HL-60 (cell line): ENCODE results near the gene ZFR2.

Experiments
- CTCF ChIP-seq: IDR thresholded peaks from one replicate; pipeline ENCODE4 v1.5.1; 2011; ENCODE audit warnings: low read length, control low read depth, inconsistent platforms; ENCODE audit not compliant: insufficient read depth
- POLR2AphosphoS5 ChIP-seq: IDR thresholded peaks from 2 replicates; pipeline ENCODE4 v1.6.1; 2012; ENCODE audit warnings: low read depth
- REST ChIP-seq: IDR thresholded peaks from 2 replicates; pipeline ENCODE4 v1.6.1; 2012; ENCODE audit warnings: low read depth; ENCODE audit not compliant: insufficient replicate concordance

- no peak for TF ChIP-seq REST
- TF ChIP-seq CTCF: no peak
- TF ChIP-seq POLR2AphosphoS5: no peak
These were observed 31.5 kb downstream of the ZFR2 start for GRCh38 chr19:3837332-3837731.
